Nephron progenitor cell (in vitro differentiated cells): ENCODE results near the gene CD22.

Experiments used
- DNase-seq: peaks from one replicate; pipeline ENCODE4 v3.0.0; 2021
- H3K27ac Mint-ChIP-seq: 2 replicates; pipeline ENCODE4 v1.8.0; 2021; ENCODE audit warnings: mild to moderate bottlenecking, moderate library complexity, mixed read lengths
- H3K27me3 Mint-ChIP-seq: 2 replicates; pipeline ENCODE4 v1.8.0; 2021; ENCODE audit warnings: mild to moderate bottlenecking, low read depth, mixed read lengths; ENCODE audit not compliant: poor library complexity
- H3K36me3 Mint-ChIP-seq: 2 replicates; pipeline ENCODE4 v1.8.0; 2021; ENCODE audit warnings: low read depth, mixed read lengths
- H3K4me1 Mint-ChIP-seq: 2 replicates; pipeline ENCODE4 v1.8.0; 2021; ENCODE audit warnings: mixed read lengths
- H3K4me3 Mint-ChIP-seq: 2 replicates; pipeline ENCODE4 v1.8.0; 2021; ENCODE audit warnings: mild to moderate bottlenecking, moderate library complexity, mixed read lengths
- H3K9me3 Mint-ChIP-seq: 2 replicates; pipeline ENCODE4 v1.8.0; 2021; ENCODE audit warnings: mild to moderate bottlenecking, moderate library complexity, mixed read lengths
- TF ChIP-seq, protein P1 (sequence below): fragments of 200-600 bp; sonication (generic); IDR thresholded peaks from 2 replicates; pipeline ENCODE4 v1.5.0; 2021; ENCODE audit warnings: antibody characterized with exemption

CD22 gene

DNA sequence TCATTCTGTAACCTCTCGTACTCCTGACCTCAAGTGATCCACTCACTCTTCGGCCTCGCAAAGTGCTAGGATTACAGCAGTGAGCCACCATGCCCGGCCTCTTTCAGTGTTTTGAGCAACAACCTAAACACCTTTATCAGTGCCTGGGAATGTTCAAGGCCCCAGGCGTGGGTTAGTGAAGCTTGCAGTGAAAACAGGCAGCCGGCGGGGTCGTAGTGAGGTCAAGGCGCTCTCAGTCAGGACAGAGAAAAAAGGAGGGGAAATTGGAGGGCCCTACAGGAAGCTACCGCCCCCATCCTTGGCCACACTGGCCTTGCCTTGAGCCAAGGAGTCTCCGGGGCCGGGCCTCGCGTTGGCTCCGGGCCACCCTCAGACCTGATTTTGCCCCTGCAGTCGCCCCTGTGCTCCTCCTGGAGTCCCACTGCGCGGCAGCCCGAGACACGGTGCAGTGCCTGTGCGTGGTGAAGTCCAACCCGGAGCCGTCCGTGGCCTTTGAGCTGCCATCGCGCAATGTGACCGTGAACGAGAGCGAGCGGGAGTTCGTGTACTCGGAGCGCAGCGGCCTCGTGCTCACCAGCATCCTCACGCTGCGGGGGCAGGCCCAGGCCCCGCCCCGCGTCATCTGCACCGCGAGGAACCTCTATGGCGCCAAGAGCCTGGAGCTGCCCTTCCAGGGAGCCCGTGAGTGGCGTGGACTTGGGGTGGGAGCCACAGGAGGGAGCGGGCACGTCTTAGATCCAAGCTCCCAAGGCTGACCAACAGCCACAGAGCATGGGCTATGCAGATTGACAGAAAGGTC, 19.3 kb upstream of the CD22 start:
- Mint-ChIP-seq H3K27ac (peak overlapping the region; percentile 99), H3K36me3 (no peaks in the 10 kb centered on the region), H3K4me3 (peak overlapping the region; percentile 70), H3K4me1 (peaks cover 92% of the 10 kb centered on the region), H3K9me3 (no peaks in the 10 kb centered on the region), H3K27me3 (peaks cover 11% of the 10 kb centered on the region)
- DNase-seq, result peak; percentile 68
- TF ChIP-seq, protein P1, sequence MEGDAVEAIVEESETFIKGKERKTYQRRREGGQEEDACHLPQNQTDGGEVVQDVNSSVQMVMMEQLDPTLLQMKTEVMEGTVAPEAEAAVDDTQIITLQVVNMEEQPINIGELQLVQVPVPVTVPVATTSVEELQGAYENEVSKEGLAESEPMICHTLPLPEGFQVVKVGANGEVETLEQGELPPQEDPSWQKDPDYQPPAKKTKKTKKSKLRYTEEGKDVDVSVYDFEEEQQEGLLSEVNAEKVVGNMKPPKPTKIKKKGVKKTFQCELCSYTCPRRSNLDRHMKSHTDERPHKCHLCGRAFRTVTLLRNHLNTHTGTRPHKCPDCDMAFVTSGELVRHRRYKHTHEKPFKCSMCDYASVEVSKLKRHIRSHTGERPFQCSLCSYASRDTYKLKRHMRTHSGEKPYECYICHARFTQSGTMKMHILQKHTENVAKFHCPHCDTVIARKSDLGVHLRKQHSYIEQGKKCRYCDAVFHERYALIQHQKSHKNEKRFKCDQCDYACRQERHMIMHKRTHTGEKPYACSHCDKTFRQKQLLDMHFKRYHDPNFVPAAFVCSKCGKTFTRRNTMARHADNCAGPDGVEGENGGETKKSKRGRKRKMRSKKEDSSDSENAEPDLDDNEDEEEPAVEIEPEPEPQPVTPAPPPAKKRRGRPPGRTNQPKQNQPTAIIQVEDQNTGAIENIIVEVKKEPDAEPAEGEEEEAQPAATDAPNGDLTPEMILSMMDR, result no peak

DNA sequence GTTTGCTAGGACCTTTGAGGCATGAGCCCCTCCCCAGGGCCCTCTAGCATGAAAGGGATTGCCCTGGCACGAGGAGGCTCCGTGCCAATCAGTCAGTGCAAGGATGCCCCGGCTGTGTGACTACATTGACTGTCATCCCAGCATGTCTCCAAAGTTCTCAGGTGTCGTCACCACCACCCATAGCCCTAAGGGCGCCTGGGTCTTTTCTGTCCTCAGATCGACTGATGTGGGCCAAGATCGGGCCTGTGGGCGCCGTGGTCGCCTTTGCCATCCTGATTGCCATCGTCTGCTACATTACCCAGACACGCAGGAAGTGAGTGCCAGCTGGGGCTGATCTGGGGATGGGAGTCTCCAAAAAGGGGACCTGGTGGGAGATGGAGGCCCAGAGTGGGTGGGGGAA, 18.7 kb upstream of the CD22 start:
- H3K27ac Mint-ChIP-seq, result peak overlapping the region; percentile 99
- H3K36me3 Mint-ChIP-seq, result no peaks in the 10 kb centered on the region

DNA sequence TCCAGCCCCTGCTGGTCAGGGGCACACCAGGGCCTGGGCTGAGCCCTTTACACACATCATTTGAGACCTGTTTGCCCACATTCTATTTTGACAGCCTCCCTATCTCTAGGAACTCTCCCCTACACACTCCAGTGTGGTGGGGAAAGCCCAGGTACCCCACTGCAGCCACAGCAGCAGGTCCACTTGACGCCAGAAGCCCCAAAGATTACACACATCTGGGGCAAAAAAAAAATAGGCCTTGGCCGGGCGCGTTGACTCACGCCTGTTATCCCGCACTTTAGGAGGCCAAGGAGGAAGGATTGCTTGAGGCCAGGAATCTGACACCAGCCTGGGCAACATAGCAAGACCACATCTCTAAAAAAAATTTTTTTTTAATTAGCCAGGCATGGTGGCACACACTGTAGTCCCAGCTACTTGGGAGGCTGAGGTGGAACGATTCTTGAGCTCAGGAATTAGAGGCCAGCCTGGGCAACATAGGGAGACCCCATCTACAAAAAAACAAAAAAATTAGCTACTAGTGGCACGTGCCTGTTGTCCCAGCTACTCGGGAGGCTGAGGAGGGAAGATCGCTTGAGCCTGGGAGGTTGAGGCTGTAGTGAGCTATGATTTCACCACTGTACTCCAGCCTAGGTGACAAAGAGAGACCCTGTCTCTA, 18.0 kb upstream of the CD22 start:
- DNase-seq, result no peak
- H3K27me3 Mint-ChIP-seq, result peaks cover 11% of the 10 kb centered on the region
- H3K27ac Mint-ChIP-seq, result peak overlapping the region; percentile 22
- H3K4me1 Mint-ChIP-seq, result peaks cover 96% of the 10 kb centered on the region
- TF ChIP-seq, protein P1, result no peak
- no peaks in the 10 kb centered on the region for H3K36me3 Mint-ChIP-seq
- H3K4me3 Mint-ChIP-seq, result no peak overlapping the region
- H3K9me3 Mint-ChIP-seq, result no peaks in the 10 kb centered on the region

More for the DNA sequence above, 18.7 kb upstream of the CD22 start:
- Mint-ChIP-seq H3K9me3 (no peaks in the 10 kb centered on the region), H3K4me3 (no peak overlapping the region), H3K27me3 (peaks cover 11% of the 10 kb centered on the region), H3K4me1 (peaks cover 92% of the 10 kb centered on the region)
- no peak for DNase-seq
- TF ChIP-seq, protein P1, result no peak

DNA sequence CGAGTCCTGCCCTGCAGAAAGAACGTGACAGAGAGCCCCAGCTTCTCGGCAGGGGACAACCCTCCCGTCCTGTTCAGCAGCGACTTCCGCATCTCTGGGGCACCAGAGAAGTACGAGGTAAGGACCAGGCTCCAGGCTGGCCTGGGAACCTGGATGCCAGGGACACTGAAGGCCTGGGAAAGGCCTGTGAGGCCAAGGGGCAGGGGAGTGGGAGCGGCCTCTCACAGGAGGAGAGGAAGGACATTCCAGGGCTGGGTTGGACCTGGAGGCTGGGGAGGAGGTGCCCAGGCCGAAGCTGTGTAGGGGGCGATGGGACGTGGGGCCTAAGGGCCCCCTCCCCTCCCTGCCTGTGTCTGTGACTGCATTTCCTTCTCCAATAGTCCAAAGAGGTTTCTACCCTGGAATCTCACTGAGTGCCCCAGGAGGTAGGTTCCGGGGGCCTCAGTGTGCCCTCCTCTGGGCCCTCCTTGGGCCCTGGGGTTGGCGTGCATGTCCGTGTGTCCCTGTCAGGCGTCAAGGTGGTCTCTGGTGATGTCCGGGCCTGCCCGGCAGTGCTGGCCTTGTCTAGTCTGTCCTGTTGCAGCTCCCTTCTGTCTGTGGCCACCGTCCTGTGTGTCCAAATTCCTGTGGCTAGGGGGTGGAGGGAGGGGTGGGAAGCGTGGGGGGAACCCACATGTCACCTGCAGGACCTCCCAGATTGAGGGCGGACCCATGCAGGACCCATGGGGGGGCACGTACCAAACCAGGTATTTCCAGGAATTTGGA, 16.9 kb upstream of the CD22 start:
- no peak for DNase-seq
- TF ChIP-seq, protein P1, result no peak
- no peaks in the 10 kb centered on the region for H3K36me3 Mint-ChIP-seq
- H3K4me1 Mint-ChIP-seq, result peaks cover 96% of the 10 kb centered on the region
- H3K4me3 Mint-ChIP-seq, result no peak overlapping the region
- peak overlapping the region; percentile 32 for H3K27ac Mint-ChIP-seq
- H3K9me3 Mint-ChIP-seq, result no peaks in the 10 kb centered on the region
- H3K27me3 Mint-ChIP-seq, result peaks cover 5% of the 10 kb centered on the region

DNA sequence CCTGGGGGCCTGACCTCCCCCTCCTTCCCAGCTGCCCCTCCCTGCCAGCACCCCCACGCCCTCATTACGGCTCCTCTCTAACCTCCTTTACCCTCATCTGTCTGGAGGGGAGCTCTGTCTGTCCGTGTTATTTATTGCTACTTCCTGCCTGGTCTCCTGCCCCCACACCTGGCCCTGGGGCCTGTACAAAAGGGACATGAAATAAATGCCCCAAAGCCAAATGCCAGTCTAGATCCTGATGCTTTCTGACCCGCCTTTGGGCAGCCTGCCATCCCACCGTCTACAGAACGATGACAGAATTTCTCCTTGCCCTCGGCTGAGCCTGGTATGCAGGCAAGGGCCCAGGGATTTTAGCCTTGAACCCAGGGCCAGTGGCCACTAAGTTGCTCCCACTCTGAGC, 15.4 kb upstream of the CD22 start:
- no peak overlapping the region for H3K4me3 Mint-ChIP-seq
- TF ChIP-seq, protein P1, result no peak
- no peaks in the 10 kb centered on the region for H3K9me3 Mint-ChIP-seq
- no peaks in the 10 kb centered on the region for H3K36me3 Mint-ChIP-seq
- H3K27ac Mint-ChIP-seq, result peak overlapping the region; percentile 63
- peaks cover 95% of the 10 kb centered on the region for H3K4me1 Mint-ChIP-seq
- peaks cover 5% of the 10 kb centered on the region for H3K27me3 Mint-ChIP-seq
- DNase-seq, result no peak
